GM18868 (cell line): Measurements from ENCODE around the gene YJU2.
A peak's percentile ranks its signal among the peaks of the same experiment; 100 is the strongest.
"Not testable (repeated sequence)": the region's sequence is repeated elsewhere in the genome, so short reads cannot be mapped to it uniquely, and the experiment has no call there.

Source experiments
- ATAC-seq: cut with Tn5 transposase; IDR thresholded peaks from one replicate; pipeline ENCODE4 v1.9.1; 2021; ENCODE audit warnings: mild to moderate bottlenecking, moderate library complexity; ENCODE audit not compliant: unreplicated experiment

The YJU2 gene

DNA sequence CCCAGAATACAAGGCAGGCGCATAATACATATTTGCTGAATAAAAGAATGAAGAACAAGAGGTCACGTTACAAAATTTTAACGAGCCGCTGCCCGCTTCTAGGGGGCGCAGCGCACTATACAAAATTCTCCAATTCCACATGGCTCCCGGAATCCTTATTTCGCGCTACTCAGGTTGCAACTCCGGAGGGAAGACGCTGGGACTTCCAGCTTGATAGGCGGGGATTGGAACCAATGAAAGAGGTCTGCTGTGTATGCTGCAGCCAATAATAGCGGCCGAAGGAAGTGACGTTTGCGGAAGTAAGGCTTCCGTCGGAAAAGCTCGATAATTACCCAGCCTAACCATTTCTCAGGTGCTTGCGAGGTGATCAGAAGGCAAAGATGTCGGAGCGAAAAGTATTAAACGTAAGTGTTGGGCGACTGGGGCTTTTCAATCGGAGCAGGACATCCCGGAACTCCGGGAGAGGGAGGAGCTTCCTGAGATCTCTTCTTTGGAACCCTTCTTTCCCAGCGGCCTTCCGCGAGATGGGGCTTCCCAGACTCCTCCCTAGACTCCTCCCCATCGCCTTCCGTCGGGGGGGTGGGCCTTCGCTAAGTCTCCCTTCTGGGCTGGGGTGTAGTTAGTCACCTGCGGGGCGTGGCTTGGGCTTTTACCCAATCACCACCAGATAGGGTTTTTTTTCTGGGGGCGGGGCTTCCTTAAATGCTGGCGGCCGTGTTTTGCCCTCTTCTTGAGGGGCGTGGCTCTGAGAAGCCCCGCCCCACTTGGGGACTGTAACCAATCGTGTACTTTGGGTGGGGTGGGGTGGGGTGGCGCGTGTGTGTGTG is at the start of gene YJU2:
Gene YJU2 (plus strand): TSS at position 314 of the 827 bp plus-strand sequence. CDS start 67 bp downstream, at position 381.
- ATAC-seq = peak; percentile 85

DNA sequence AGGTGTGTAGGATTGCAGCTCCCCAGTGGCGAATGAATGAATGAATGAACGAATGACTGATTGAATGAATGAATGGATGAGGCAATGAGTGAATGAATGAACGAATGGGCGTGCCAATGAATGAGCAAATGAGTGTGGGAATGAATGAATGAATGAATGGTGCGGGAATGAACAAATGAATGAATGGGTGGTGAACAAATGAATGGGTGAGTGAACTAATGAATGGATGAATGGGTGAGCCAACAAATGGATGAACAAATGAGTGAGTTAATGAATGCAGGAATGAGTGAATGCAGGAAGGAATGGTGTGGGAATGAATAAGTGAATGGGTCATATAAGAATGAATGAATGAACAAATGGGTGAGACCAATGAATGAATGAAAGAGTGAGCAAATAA is 49.7 kb upstream of the YJU2 start:
- ATAC-seq = no peak

DNA sequence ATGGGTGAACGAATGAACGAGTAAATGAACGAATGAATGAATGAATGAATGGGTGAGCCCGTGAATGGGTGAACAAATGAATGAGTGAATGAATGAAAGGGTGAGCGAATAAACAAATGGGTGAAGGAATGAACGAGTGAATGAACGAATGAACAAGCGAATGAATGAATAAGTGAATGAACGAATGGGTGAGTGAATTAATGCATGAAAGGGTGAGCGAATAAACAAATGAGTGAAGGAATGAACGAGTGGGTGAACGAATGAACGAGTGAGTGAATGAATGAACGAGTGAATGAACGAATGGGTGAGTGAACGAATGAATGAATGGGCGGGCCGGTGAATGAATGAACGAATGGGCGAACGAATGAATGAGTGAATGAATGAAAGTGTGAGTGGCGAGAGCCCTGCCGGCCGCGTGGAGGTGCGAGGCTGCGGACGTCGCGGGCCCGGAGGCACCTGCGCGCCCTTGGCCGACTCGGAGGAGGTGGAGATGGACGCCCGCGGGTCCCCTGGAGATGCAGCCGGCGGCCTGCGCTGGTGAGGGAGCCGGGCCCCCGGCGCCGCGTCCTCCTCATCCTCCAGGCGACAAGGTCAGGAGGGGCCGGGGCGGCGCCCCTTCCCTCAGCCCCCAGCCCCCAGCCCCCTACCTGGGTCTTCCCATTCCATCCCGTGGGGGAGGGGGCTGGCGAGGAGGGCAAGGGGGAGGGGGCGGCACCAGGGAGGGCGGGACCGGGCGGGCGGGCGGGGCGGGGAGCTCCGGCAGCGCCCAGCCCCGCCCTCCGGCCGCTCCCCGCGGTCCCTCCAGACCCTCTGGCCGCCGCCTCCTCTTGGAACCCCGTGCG is 49.0 kb upstream of the YJU2 start:
- no peak for ATAC-seq

- ATAC-seq = no peak
Measured at GRCh38 chr19:4198467-4199126, 48.3 kb upstream of the YJU2 start.

DNA sequence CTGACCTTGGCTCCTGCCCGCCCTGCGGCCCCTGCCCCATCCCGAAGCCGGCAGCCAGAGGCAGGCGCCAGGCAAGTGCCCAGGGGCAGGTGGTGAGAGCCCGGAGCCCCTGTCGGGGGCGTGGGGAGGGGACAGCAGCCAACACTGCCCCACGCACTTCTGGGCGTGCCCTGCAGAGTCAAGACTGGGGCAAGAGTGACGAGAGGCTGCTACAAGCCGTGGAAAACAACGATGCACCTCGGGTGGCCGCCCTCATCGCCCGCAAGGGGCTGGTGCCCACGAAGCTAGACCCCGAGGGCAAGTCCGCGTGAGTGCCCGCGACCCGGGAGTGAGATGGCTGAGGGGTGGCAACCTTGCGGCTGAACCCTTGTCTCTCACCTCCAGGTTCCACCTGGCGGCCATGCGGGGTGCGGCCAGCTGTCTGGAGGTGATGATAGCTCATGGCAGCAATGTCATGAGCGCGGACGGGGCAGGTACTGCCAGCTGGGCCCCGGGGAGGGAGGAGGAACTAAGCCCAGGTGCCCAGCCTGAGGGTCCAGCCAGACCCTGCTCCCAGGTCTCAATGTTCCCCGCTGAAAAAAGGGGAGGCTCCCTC is 47.1 kb upstream of the YJU2 start:
- ATAC-seq = no peak

GRCh38 chr19:4200940-4201542 is 45.8 kb upstream of the YJU2 start:
- ATAC-seq = no peak

GRCh38 chr19:4201798-4202197 is 45.1 kb upstream of the YJU2 start:
- no peak for ATAC-seq

DNA sequence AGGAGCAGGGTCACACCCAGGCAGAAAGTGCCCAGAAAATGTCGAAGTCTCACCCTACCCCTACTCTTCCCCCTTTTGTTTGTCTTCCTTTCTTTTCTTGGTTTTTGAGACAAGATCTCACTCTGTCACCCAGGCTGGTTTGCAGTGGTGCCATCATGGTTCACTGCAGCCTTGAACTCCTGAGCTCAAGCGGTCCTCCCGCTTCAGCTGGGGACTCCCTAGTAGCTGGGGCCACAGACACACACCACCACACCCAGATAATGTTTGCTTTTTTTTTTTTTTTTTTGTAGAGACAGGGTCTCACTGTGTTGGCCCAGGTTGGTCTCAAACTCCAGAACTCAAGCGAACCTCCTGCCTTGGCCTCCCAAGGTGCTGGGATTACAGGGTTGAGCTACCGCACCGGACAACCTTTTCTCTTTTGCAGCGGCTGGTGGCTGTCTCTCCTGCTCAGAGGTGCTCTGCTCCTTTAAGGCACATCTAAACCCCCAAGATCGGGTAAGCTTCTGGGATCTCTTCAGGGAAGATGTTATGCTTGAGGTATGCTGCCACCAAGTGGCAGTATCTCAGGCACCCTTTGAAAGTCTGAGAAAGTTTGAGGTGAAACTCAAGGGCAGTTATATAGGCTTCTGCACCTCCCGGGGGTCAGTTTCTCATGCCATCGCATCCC is 39.9 kb upstream of the YJU2 start:
- no peak for ATAC-seq

GRCh38 chr19:4208385-4209094 is 38.3 kb upstream of the YJU2 start:
- no peak for ATAC-seq

GRCh38 chr19:4210166-4210731 is 36.6 kb upstream of the YJU2 start:
- ATAC-seq = no peak

- no peak for ATAC-seq
Measured at GRCh38 chr19:4213116-4213515, 33.8 kb upstream of the YJU2 start.

- ATAC-seq = no peak
Measured at GRCh38 chr19:4215807-4216206, 31.1 kb upstream of the YJU2 start.

- ATAC-seq = no peak
Measured at GRCh38 chr19:4216846-4217245, 30.0 kb upstream of the YJU2 start.

GRCh38 chr19:4217429-4218264 is 29.2 kb upstream of the YJU2 start:
- ATAC-seq = no peak

DNA sequence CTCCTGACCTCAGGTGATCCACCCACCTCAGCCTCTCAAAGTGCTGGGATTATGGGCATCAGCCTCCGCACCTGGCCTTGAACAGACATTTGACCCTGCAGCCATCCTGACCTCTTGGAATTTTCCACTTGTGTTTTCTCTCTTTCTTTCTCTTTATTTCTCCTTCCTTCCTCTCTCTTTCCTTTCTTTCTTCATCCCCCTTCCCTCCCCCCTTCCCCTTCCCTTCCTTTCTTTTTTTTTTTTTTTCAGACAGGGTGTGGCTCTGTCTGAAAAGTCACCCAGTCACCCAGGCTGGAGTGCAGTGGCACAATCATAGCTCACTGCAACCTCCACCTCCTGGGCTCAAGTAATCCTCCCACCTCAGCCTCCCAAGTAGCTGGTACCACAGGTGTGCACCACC is 28.4 kb upstream of the YJU2 start:
- not testable (repeated sequence) for ATAC-seq

DNA sequence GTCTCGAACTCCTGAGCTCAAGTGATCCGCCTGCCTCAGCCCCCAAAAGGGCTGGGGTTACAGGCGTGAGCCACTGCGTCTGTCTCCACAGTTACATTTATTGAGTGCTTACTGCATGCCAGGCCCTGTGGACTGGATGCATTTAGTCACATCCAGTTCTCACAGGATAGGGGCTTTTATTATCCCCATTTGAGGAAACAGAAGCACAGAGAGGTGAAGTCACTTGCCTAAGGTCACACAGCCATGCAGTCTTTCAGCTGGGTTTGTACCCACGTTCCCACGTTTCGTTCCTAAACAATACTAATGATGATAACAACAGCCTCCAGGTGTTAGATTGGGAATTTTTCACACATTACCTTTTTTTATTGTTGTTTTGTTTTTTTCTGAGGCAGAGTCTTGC is 26.7 kb upstream of the YJU2 start:
- no peak for ATAC-seq

- ATAC-seq = no peak
Measured at GRCh38 chr19:4224470-4224869, 22.4 kb upstream of the YJU2 start.

GRCh38 chr19:4225885-4226284 is 21.0 kb upstream of the YJU2 start:
- ATAC-seq = no peak
